ENCODE measurements around the gene SLC16A5.
"Not testable (repeated sequence)": the region's sequence is repeated elsewhere in the genome, so short reads cannot be mapped to it uniquely, and the experiment has no call there.

The SLC16A5 gene

GRCh38 chr17:75087558-75088453 is at the start of gene SLC16A5:
Gene SLC16A5, plus strand, starts transcription at chr17:75087954. Its CDS starts 5,683 bp downstream, at chr17:75093637.
- no peak for DNase-seq

- DNase-seq: no peak
These were observed 48.5 kb upstream of the SLC16A5 start for GRCh38 chr17:75039238-75039637.

- no peak for DNase-seq
These were observed 46.0 kb upstream of the SLC16A5 start for GRCh38 chr17:75041656-75042280.

- DNase-seq: not testable (repeated sequence)
These were observed 44.0 kb upstream of the SLC16A5 start for GRCh38 chr17:75043789-75044188.

- DNase-seq: no peak
These were observed 43.0 kb upstream of the SLC16A5 start for GRCh38 chr17:75044716-75045115.

- not testable (repeated sequence) for DNase-seq
These were observed 41.8 kb upstream of the SLC16A5 start for GRCh38 chr17:75045946-75046406.

GRCh38 chr17:75046407-75047289 is 41.1 kb upstream of the SLC16A5 start, which contains the start of the genes ATP5PD and KCTD2:
Gene ATP5PD, minus strand, starts transcription at chr17:75046969. Its CDS starts 4,319 bp downstream, at chr17:75042650.
Gene KCTD2, plus strand, starts transcription at chr17:75047225. Its CDS starts 26 bp downstream, at chr17:75047251.
- peak; percentile 98 for DNase-seq

- DNase-seq: peak; percentile 56
These were observed 40.2 kb upstream of the SLC16A5 start for GRCh38 chr17:75047398-75048098.

- DNase-seq: no peak
These were observed 39.4 kb upstream of the SLC16A5 start for GRCh38 chr17:75048249-75048878.

GRCh38 chr17:75049057-75049456 is 38.7 kb upstream of the SLC16A5 start:
- no peak for DNase-seq

- no peak for DNase-seq
These were observed 38.0 kb upstream of the SLC16A5 start for GRCh38 chr17:75049706-75050105.

GRCh38 chr17:75051941-75052340 is 35.8 kb upstream of the SLC16A5 start:
- DNase-seq: no peak

- DNase-seq: peak; percentile 94
These were observed 28.1 kb upstream of the SLC16A5 start for GRCh38 chr17:75059369-75060345.

- peak; percentile 99 for DNase-seq
These were observed 27.2 kb upstream of the SLC16A5 start for GRCh38 chr17:75060434-75061054.

- DNase-seq: peak; percentile 57
These were observed 26.7 kb upstream of the SLC16A5 start for GRCh38 chr17:75061055-75061438.

- peak; percentile 87 for DNase-seq
These were observed 26.1 kb upstream of the SLC16A5 start for GRCh38 chr17:75061618-75062017.

GRCh38 chr17:75063201-75063600 is 24.6 kb upstream of the SLC16A5 start:
- DNase-seq: no peak

- DNase-seq: no peak
These were observed 24.1 kb upstream of the SLC16A5 start for GRCh38 chr17:75063626-75064025.

- DNase-seq: no peak
These were observed 23.7 kb upstream of the SLC16A5 start for GRCh38 chr17:75064040-75064439.

- DNase-seq: no peak
These were observed 23.3 kb upstream of the SLC16A5 start for GRCh38 chr17:75064460-75064859.
